ENCODE data around the gene GGN. TPM values are rescaled to one million over a fixed set of nuclear protein-coding genes. Genes with fewer than 3 reads are reported as not detected.

Gene GGN
- total and polyA plus RNA-seq, 9 of the 15 experiments (the other 6 are each of a cell fraction or from before 2014, with no cell fraction given): 0.15 to 0.33 TPM; not detected in 7

DNA sequence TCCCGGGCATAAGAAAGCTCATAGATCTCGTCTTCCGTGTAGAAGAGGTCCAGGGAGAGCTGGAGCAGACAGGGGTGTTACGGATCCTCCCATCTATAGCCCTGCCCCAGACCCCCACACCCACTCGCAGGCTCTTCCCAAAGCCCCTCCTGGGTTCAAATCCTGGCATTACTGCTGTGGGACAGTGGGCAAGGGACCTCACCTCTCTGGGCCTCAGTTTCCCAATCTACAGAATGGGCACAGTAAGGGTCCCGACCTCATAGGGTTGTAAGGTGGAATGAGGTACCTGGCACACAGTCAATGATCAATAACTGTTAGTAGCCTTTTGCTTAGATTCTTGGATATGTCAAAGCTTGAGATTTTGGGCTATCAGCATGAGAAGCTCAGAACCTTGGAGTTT lies 25.6 kb upstream of the GGN start (continued):
- TF ChIP-seq SMARCA5 (IDR thresholded peaks at IDR 0.05): peak; percentile 88; the same call in 1 of the 2 replicates
- TF ChIP-seq TEAD4 (IDR thresholded peaks at IDR 0.05; ENCODE audit: low read length): no peak
- no peak for TF ChIP-seq TEAD4 (CRISPR knock-in tag; IDR thresholded peaks at IDR 0.05; ENCODE audit: borderline replicate concordance)
- TF ChIP-seq ZNF263 (CRISPR knock-in tag; IDR thresholded peaks at IDR 0.05; ENCODE audit: borderline replicate concordance): 0 out of 2 replicates have a peak, but pooled peaks have one; percentile 23
- TF ChIP-seq ZNF830 (CRISPR knock-in tag; IDR thresholded peaks at IDR 0.05): no peak
- no peak for TF ChIP-seq NRF1 (conservative IDR thresholded peaks at IDR 0.05 in 1 of 2, IDR thresholded peaks at IDR 0.05 in 1 of 2)
- no peak for TF ChIP-seq ZNF695 (CRISPR knock-in tag; IDR thresholded peaks at IDR 0.05)
- TF ChIP-seq HDAC2 (IDR thresholded peaks at IDR 0.05): peak; percentile 71; the same call in 1 of the 2 replicates
- peak; percentile 96 for TF ChIP-seq RBM25 (IDR thresholded peaks at IDR 0.05; ENCODE audit: low read depth, low read length, severe bottlenecking)
- no peak for TF ChIP-seq MBD1 (CRISPR knock-in tag; IDR thresholded peaks at IDR 0.05)
- TF ChIP-seq, protein P1, sequence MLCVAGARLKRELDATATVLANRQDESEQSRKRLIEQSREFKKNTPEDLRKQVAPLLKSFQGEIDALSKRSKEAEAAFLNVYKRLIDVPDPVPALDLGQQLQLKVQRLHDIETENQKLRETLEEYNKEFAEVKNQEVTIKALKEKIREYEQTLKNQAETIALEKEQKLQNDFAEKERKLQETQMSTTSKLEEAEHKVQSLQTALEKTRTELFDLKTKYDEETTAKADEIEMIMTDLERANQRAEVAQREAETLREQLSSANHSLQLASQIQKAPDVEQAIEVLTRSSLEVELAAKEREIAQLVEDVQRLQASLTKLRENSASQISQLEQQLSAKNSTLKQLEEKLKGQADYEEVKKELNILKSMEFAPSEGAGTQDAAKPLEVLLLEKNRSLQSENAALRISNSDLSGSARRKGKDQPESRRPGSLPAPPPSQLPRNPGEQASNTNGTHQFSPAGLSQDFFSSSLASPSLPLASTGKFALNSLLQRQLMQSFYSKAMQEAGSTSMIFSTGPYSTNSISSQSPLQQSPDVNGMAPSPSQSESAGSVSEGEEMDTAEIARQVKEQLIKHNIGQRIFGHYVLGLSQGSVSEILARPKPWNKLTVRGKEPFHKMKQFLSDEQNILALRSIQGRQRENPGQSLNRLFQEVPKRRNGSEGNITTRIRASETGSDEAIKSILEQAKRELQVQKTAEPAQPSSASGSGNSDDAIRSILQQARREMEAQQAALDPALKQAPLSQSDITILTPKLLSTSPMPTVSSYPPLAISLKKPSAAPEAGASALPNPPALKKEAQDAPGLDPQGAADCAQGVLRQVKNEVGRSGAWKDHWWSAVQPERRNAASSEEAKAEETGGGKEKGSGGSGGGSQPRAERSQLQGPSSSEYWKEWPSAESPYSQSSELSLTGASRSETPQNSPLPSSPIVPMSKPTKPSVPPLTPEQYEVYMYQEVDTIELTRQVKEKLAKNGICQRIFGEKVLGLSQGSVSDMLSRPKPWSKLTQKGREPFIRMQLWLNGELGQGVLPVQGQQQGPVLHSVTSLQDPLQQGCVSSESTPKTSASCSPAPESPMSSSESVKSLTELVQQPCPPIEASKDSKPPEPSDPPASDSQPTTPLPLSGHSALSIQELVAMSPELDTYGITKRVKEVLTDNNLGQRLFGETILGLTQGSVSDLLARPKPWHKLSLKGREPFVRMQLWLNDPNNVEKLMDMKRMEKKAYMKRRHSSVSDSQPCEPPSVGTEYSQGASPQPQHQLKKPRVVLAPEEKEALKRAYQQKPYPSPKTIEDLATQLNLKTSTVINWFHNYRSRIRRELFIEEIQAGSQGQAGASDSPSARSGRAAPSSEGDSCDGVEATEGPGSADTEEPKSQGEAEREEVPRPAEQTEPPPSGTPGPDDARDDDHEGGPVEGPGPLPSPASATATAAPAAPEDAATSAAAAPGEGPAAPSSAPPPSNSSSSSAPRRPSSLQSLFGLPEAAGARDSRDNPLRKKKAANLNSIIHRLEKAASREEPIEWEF (CRISPR knock-in tag; IDR thresholded peaks at IDR 0.05): no peak
- TF ChIP-seq HOXB6 (CRISPR knock-in tag; IDR thresholded peaks at IDR 0.05; ENCODE audit: borderline replicate concordance): no peak
- TF ChIP-seq PHB2 (IDR thresholded peaks at IDR 0.05; ENCODE audit: low read depth): no peak
- TF ChIP-seq ESRRA (IDR thresholded peaks at IDR 0.05; ENCODE audit: borderline replicate concordance, low read depth): peak; percentile 30; the same call in 1 of the 2 replicates
- peak; percentile 79 to 87 for TF ChIP-seq KDM1A (IDR thresholded peaks at IDR 0.05)
- TF ChIP-seq CBX1 (IDR thresholded peaks at IDR 0.05; ENCODE audit: low read depth): peak; percentile 86; the same call in 1 of the 2 replicates

Measured in K562 (cell line).